Fibroblast of lung (primary cell): ENCODE measurements around the gene CLIC3. TPM values are rescaled to one million over a fixed set of nuclear protein-coding genes. Genes with fewer than 3 reads are reported as not detected.
A peak's percentile ranks its signal among the peaks of the same experiment; 100 is the strongest.

Experiments used
- DNase-seq, 2 donors: peaks; one replicate each; pipeline versions ENCODE4 v3.0.0 to v3.0.0-alpha.2; 2010; ENCODE audit warnings: low read depth in 2 of 2
- H2AFZ ChIP-seq: 2 replicates; pipeline ENCODE4 v1.5.1; 2012; ENCODE audit warnings: low read length, control low read depth, inconsistent platforms
- H3K27ac ChIP-seq: 2 replicates; pipeline ENCODE4 v1.5.1; 2011; ENCODE audit warnings: low read length, control low read depth; ENCODE audit not compliant: insufficient read depth
- H3K27me3 ChIP-seq: 2 replicates; pipeline ENCODE4 v1.5.1; 2011; ENCODE audit warnings: mild to moderate bottlenecking, low read length; ENCODE audit not compliant: control insufficient read depth, insufficient read depth
- H3K36me3 ChIP-seq: 2 replicates; pipeline ENCODE4 v1.5.1; 2011; ENCODE audit warnings: low read length; ENCODE audit not compliant: control insufficient read depth, insufficient read depth
- H3K4me1 ChIP-seq: 2 replicates; pipeline ENCODE4 v1.5.1; 2011; ENCODE audit warnings: low read length; ENCODE audit not compliant: control insufficient read depth, insufficient read depth; ENCODE audit errors: extremely low read depth
- H3K4me2 ChIP-seq: 2 replicates; pipeline ENCODE4 v1.5.1; 2011; ENCODE audit warnings: low read length, control low read depth; ENCODE audit not compliant: insufficient read depth; ENCODE audit errors: extremely low read depth
- H3K4me3 ChIP-seq, 4 experiments: fragments of 200-600 bp in 1 of 4; sonication (generic) in 1 of 4; replicated peaks in 1 of 4; 2 replicates each; pipeline ENCODE4 v1.5.1; 2011 to 2016; ENCODE audit warnings: low read length in 4 of 4, low read depth in 3 of 4, mild to moderate bottlenecking in 3 of 4, control low read depth in 2 of 4, inconsistent platforms in 1 of 4, mixed read lengths in 1 of 4; ENCODE audit not compliant: insufficient read depth in 1 of 4; ENCODE audit errors: control extremely low read depth in 1 of 4
- H3K79me2 ChIP-seq: 2 replicates; pipeline ENCODE4 v1.5.1; 2012; ENCODE audit warnings: mild to moderate bottlenecking, low read length, inconsistent platforms; ENCODE audit not compliant: control insufficient read depth, insufficient read depth
- H3K9ac ChIP-seq: 2 replicates; pipeline ENCODE4 v1.5.1; 2011; ENCODE audit warnings: mild to moderate bottlenecking, low read length, control low read depth; ENCODE audit not compliant: insufficient read depth
- H3K9me3 ChIP-seq: 2 replicates; pipeline ENCODE4 v1.5.1; 2012; ENCODE audit warnings: low read depth, low read length; ENCODE audit not compliant: control insufficient read depth, insufficient read depth
- H4K20me1 ChIP-seq: 2 replicates; pipeline ENCODE4 v1.5.1; 2011; ENCODE audit warnings: low read length; ENCODE audit not compliant: control insufficient read depth, insufficient read depth; ENCODE audit errors: extremely low read depth
- CTCF ChIP-seq, 2 donors: IDR thresholded peaks in 1 of 2; conservative IDR thresholded peaks in 1 of 2; 1 replicate in 1 of 2; 2 replicates in 1 of 2; pipeline ENCODE4 v1.5.1; 2011 to 2012; ENCODE audit warnings: low read length in 2 of 2, control low read depth in 1 of 2, inconsistent platforms in 1 of 2, low read depth in 1 of 2, mild to moderate bottlenecking in 1 of 2
- EZH2 ChIP-seq: IDR thresholded peaks from 2 replicates; pipeline ENCODE4 v1.5.1; 2012; ENCODE audit warnings: low read length, control low read depth, mild to moderate bottlenecking; ENCODE audit errors: missing control alignments
- polyA plus RNA-seq, 2 donors: library from polyadenylated mRNA; depleted of rRNA in 1 of 2; stranded (reverse) in 1 of 2; unstranded in 1 of 2; fragments of >200 nt; gene quantifications; 2 replicates each; pipeline ENCODE4 v1.2.1, GENCODE V29; 2011 to 2012; ENCODE audit warnings: missing spikeins in 1 of 2
- total RNA-seq: library from RNA; depleted of rRNA; stranded (reverse); fragments of >200 nt; gene quantifications from 2 replicates; pipeline ENCODE4 v1.2.1, GENCODE V29; 2014

Gene CLIC3
- total and polyA plus RNA-seq, 2 donors (not counting 1 experiment from before 2014, with no cell fraction given), result 0.98 to 3.5 TPM

- Histone ChIP-seq H3K27me3 (peaks cover 4% of the 10 kb centered on the region), H3K4me2 (no peak overlapping the region), H4K20me1 (no peaks in the 10 kb centered on the region), H3K4me3 (peak overlapping the region in 1 of 4 experiments; percentile 1), H3K27ac (no peak overlapping the region), H3K79me2 (no peaks in the 10 kb centered on the region), H3K9ac (no peak overlapping the region), H3K36me3 (no peaks in the 10 kb centered on the region), H3K4me1 (no peaks in the 10 kb centered on the region), H2AFZ (no peak overlapping the region), H3K9me3 (no peaks in the 10 kb centered on the region)
- TF ChIP-seq EZH2, result no peak
- TF ChIP-seq CTCF (conservative IDR thresholded peaks at IDR 0.05 in 1 of 2, IDR thresholded peaks at IDR 0.05 in 1 of 2; ENCODE audit: low read depth in 1 of 2, low read length in 2 of 2), result no peak
- DNase-seq, result no peak
Observed at GRCh38 chr9:136965771-136966484, 30.4 kb downstream of the CLIC3 start.

GRCh38 chr9:136964833-136965422, 31.4 kb downstream of the CLIC3 start:
- TF ChIP-seq EZH2, result no peak
- no peak for TF ChIP-seq CTCF (conservative IDR thresholded peaks at IDR 0.05 in 1 of 2, IDR thresholded peaks at IDR 0.05 in 1 of 2; ENCODE audit: low read depth in 1 of 2, low read length in 2 of 2)
- H3K4me2 ChIP-seq, result no peak overlapping the region
- peaks cover 4% of the 10 kb centered on the region for H3K27me3 ChIP-seq
- H2AFZ ChIP-seq, result no peak overlapping the region
- H4K20me1 ChIP-seq, result no peaks in the 10 kb centered on the region
- no peaks in the 10 kb centered on the region for H3K4me1 ChIP-seq
- H3K9me3 ChIP-seq, result no peaks in the 10 kb centered on the region
- no peak overlapping the region for H3K4me3 ChIP-seq
- no peak overlapping the region for H3K9ac ChIP-seq
- no peaks in the 10 kb centered on the region for H3K79me2 ChIP-seq
- H3K27ac ChIP-seq, result no peak overlapping the region
- no peaks in the 10 kb centered on the region for H3K36me3 ChIP-seq
- no peak for DNase-seq

GRCh38 chr9:136964171-136964689, 32.1 kb downstream of the CLIC3 start:
- no peak for DNase-seq
- TF ChIP-seq EZH2 (no peak), CTCF (conservative IDR thresholded peaks at IDR 0.05 in 1 of 2, IDR thresholded peaks at IDR 0.05 in 1 of 2; ENCODE audit: low read depth in 1 of 2, low read length in 2 of 2) (no peak)
- Histone ChIP-seq H3K27ac (no peak overlapping the region), H4K20me1 (no peaks in the 10 kb centered on the region), H3K79me2 (no peaks in the 10 kb centered on the region), H2AFZ (no peak overlapping the region), H3K4me1 (no peaks in the 10 kb centered on the region), H3K4me2 (no peak overlapping the region), H3K36me3 (no peaks in the 10 kb centered on the region), H3K9me3 (no peaks in the 10 kb centered on the region), H3K4me3 (no peak overlapping the region), H3K27me3 (peaks cover 4% of the 10 kb centered on the region), H3K9ac (no peak overlapping the region)
